Astrocyte (in vitro differentiated cells and primary cell): ENCODE results near the gene NXPH1.

ENCODE experiments used
- EZH2 ChIP-seq: IDR thresholded peaks from 2 replicates; pipeline ENCODE4 v1.6.1; 2012; ENCODE audit warnings: mild to moderate bottlenecking, low read length, inconsistent platforms; ENCODE audit not compliant: insufficient read depth
- TF ChIP-seq, protein P1 (sequence below): IDR thresholded peaks from 2 replicates; pipeline ENCODE4 v1.5.1; 2011; ENCODE audit warnings: low read depth, mild to moderate bottlenecking, inconsistent platforms, low read length, moderate library complexity; ENCODE audit not compliant: insufficient read depth

DNA sequence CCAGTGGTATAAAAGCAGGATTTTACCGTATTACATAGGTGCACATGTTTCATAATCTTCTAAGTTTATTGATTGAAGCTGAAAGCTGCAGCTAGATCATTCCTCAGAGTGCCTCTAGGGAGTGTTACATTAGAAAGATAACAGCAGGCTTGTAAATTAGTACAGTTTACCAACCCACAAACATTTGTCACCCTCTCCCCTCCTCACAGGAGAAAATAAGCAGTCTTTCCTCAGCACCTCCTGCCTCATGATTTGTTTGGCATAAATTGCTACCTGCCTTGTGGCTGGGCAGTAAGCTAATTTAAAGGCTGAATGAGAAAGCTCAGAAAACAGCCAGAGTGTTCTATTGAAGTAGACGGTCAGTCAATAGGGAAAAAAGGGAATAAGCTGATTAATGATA is 74.2 kb downstream of the NXPH1 start:
- TF ChIP-seq EZH2, result no peak
- TF ChIP-seq, protein P1, sequence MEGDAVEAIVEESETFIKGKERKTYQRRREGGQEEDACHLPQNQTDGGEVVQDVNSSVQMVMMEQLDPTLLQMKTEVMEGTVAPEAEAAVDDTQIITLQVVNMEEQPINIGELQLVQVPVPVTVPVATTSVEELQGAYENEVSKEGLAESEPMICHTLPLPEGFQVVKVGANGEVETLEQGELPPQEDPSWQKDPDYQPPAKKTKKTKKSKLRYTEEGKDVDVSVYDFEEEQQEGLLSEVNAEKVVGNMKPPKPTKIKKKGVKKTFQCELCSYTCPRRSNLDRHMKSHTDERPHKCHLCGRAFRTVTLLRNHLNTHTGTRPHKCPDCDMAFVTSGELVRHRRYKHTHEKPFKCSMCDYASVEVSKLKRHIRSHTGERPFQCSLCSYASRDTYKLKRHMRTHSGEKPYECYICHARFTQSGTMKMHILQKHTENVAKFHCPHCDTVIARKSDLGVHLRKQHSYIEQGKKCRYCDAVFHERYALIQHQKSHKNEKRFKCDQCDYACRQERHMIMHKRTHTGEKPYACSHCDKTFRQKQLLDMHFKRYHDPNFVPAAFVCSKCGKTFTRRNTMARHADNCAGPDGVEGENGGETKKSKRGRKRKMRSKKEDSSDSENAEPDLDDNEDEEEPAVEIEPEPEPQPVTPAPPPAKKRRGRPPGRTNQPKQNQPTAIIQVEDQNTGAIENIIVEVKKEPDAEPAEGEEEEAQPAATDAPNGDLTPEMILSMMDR, result no peak
